K562 (cell line): ENCODE data around the gene SUV39H2. TPM values are rescaled to one million over a fixed set of nuclear protein-coding genes. Genes with fewer than 3 reads are reported as not detected.

Source experiments
- ADNP ChIP-seq: fragments of 200-800 bp; sonication (Bioruptor generic); IDR thresholded peaks from 2 replicates; pipeline ENCODE4 v1.6.1; 2016; ENCODE audit warnings: missing genetic modification characterization, missing compliant biosample characterization
- BACH1 ChIP-seq: fragments of 200-800 bp; sonication (Bioruptor generic); IDR thresholded peaks from 2 replicates; pipeline ENCODE4 v1.6.1; 2016; ENCODE audit warnings: missing genetic modification characterization, missing compliant biosample characterization
- BHLHE40 ChIP-seq: IDR thresholded peaks from 2 replicates; pipeline ENCODE4 v1.6.1; 2011; ENCODE audit warnings: low read length, improper control_type of control experiment
- CBX3 ChIP-seq, 2 experiments: IDR thresholded peaks; 1 replicate in 1 of 2; 2 replicates in 1 of 2; pipeline ENCODE4 v1.6.1; 2012; ENCODE audit warnings: inconsistent platforms in 2 of 2, low read length in 2 of 2, borderline replicate concordance in 1 of 2, control low read depth in 1 of 2
- CC2D1A ChIP-seq: fragments of 450-650 bp; IDR thresholded peaks from 2 replicates; pipeline ENCODE4 v1.6.1; 2017; ENCODE audit warnings: mild to moderate bottlenecking
- CSDE1 ChIP-seq, 2 experiments: fragments of 450-650 bp; IDR thresholded peaks; 2 replicates each; pipeline ENCODE4 v1.6.1; 2016; ENCODE audit warnings: mild to moderate bottlenecking in 1 of 2
- ESRRA ChIP-seq: fragments of 450-650 bp; IDR thresholded peaks from 2 replicates; pipeline ENCODE4 v1.6.1; 2014; ENCODE audit warnings: low read depth, mild to moderate bottlenecking, moderate library complexity, borderline replicate concordance
- FIP1L1 ChIP-seq: fragments of 200-400 bp; formaldehyde crosslinking; IDR thresholded peaks from 2 replicates; pipeline ENCODE4 v1.6.1; 2018; ENCODE audit warnings: mild to moderate bottlenecking, low read depth, low read length; ENCODE audit not compliant: poor library complexity, severe bottlenecking
- FOXA3 ChIP-seq, 2 experiments: fragments of 450-650 bp in 1 of 2; sonication (generic) in 1 of 2; formaldehyde crosslinking; IDR thresholded peaks in 1 of 2; conservative IDR thresholded peaks in 1 of 2; 2 replicates each; pipeline versions ENCODE4 v1.4.0 to v1.8.0; 2020 to 2022; ENCODE audit warnings: mild to moderate bottlenecking in 2 of 2, missing genetic modification reagents in 1 of 2
- GABPA ChIP-seq: fragments of 200-800 bp; sonication (Bioruptor generic); conservative IDR thresholded peaks from 2 replicates; pipeline ENCODE4 v1.6.1; 2016; ENCODE audit warnings: low read depth, missing genetic modification characterization, missing compliant biosample characterization
- HDAC1 ChIP-seq, 2 experiments: fragments of 450-650 bp; IDR thresholded peaks; 2 replicates each; pipeline ENCODE4 v1.6.1; 2016 to 2017; ENCODE audit warnings: inconsistent platforms in 1 of 2, mild to moderate bottlenecking in 1 of 2, moderate library complexity in 1 of 2
- HLTF ChIP-seq: fragments of 450-650 bp; IDR thresholded peaks from 2 replicates; pipeline ENCODE4 v1.6.1; 2016
- HNRNPL ChIP-seq: fragments of 200-400 bp; formaldehyde crosslinking; IDR thresholded peaks from 2 replicates; pipeline ENCODE4 v1.6.1; 2017; ENCODE audit warnings: low read depth, mild to moderate bottlenecking, low read length
- KLF10 ChIP-seq: fragments of 250-450 bp; sonication (Bioruptor Pico); IDR thresholded peaks from 2 replicates; pipeline ENCODE4 v1.6.1; 2021; ENCODE audit warnings: matching md5 sums
- MLLT1 ChIP-seq, 2 experiments: fragments of 450-650 bp; IDR thresholded peaks; 2 replicates each; pipeline ENCODE4 v1.6.1; 2016
- MTA1 ChIP-seq: fragments of 450-650 bp; IDR thresholded peaks from 2 replicates; pipeline ENCODE4 v1.6.1; 2017; ENCODE audit warnings: borderline replicate concordance
- MTA3 ChIP-seq: fragments of 450-650 bp; formaldehyde crosslinking; IDR thresholded peaks from 2 replicates; pipeline ENCODE4 v1.6.1; 2017; ENCODE audit warnings: mild to moderate bottlenecking, borderline replicate concordance
- MYNN ChIP-seq, 2 experiments: sonication (generic); formaldehyde crosslinking in 1 of 2; IDR thresholded peaks; 2 replicates each; pipeline versions ENCODE4 v1.5.0 to v1.6.1; 2016 to 2020; ENCODE audit warnings: antibody characterized with exemption in 1 of 2, missing genetic modification reagents in 1 of 2
- POLR2A ChIP-seq: fragments of 450-650 bp; conservative IDR thresholded peaks from 2 replicates; pipeline ENCODE4 v1.6.1; 2016
- PTBP1 ChIP-seq: fragments of 200-400 bp; formaldehyde crosslinking; IDR thresholded peaks from 2 replicates; pipeline ENCODE4 v1.6.1; 2017; ENCODE audit warnings: low read depth, low read length
- RNF2 ChIP-seq: sonication (generic); IDR thresholded peaks from 2 replicates; pipeline ENCODE4 v1.6.1; 2016
- SIN3B ChIP-seq: fragments of 450-650 bp; IDR thresholded peaks from 2 replicates; pipeline ENCODE4 v1.6.1; 2017; ENCODE audit warnings: low read depth, mild to moderate bottlenecking, moderate library complexity
- TCF7L2 ChIP-seq: fragments of 150-350 bp; IDR thresholded peaks from 2 replicates; pipeline ENCODE4 v1.6.1; 2016; ENCODE audit warnings: low read depth, mild to moderate bottlenecking, low read length, moderate library complexity
- WHSC1 ChIP-seq: IDR thresholded peaks from one replicate; pipeline ENCODE4 v1.6.1; 2012; ENCODE audit warnings: low read length, control low read depth, inconsistent platforms
- ZKSCAN8 ChIP-seq: fragments of 200-800 bp; sonication (Bioruptor generic); IDR thresholded peaks from 2 replicates; pipeline ENCODE4 v1.6.1; 2016; ENCODE audit warnings: missing genetic modification characterization, missing compliant biosample characterization
- ZNF143 ChIP-seq: sonication (generic); formaldehyde crosslinking; IDR thresholded peaks from 2 replicates; pipeline ENCODE4 v1.9.0; 2022; ENCODE audit warnings: mild to moderate bottlenecking, missing genetic modification reagents
- ZNF282 ChIP-seq: sonication (generic); formaldehyde crosslinking; IDR thresholded peaks from 2 replicates; pipeline ENCODE4 v1.8.1; 2023; ENCODE audit warnings: missing genetic modification reagents
- ZNF384 ChIP-seq: IDR thresholded peaks from 2 replicates; pipeline ENCODE4 v1.6.1; 2012; ENCODE audit warnings: low read depth, low read length, improper control_type of control experiment
- polyA plus RNA-seq, 8 experiments: library from polyadenylated mRNA; depleted of rRNA in 4 of 8; stranded (reverse) in 5 of 8; unstranded in 3 of 8; fragments of >200 nt; fragmentation: Nextera tagmentation in 2 of 8; fragmentation: Illumina TruSeq in 1 of 8; extraction: Ambion mirVana in 2 of 8; extraction: Trizol in 1 of 8; gene quantifications; 2 replicates each; pipeline versions ENCODE4 v1.2.1 to v1.2.3, GENCODE V29; 2011 to 2014; ENCODE audit warnings: inconsistent platforms in 1 of 8, missing spikeins in 1 of 8
- total RNA-seq, 7 experiments: library from RNA; depleted of rRNA in 6 of 7; stranded (reverse); fragments of >200 nt in 6 of 7; fragmentation: Illumina TruSeq in 2 of 7; extraction: Trizol in 2 of 7; gene quantifications; 2 replicates each; pipeline versions ENCODE4 v1.2.1 to v1.2.3, GENCODE V29; 2011 to 2021; ENCODE audit warnings: low replicate concordance in 1 of 7
- TF ChIP-seq, protein P1 (sequence below): sonication (generic); formaldehyde crosslinking; IDR thresholded peaks from 2 replicates; pipeline ENCODE4 v1.8.1; 2022; ENCODE audit warnings: missing genetic modification reagents
- TF ChIP-seq, protein P2 (sequence below): fragments of 200-800 bp; sonication (Bioruptor generic); IDR thresholded peaks from 2 replicates; pipeline ENCODE4 v1.6.1; 2017; ENCODE audit warnings: missing genetic modification characterization, missing compliant biosample characterization

The SUV39H2 gene
- total and polyA plus RNA-seq, 9 of the 15 experiments (the other 6 are each of a cell fraction or from before 2014, with no cell fraction given), result 24.1 to 54.3 (median 41.3) TPM

- TF ChIP-seq MLLT1 (IDR thresholded peaks at IDR 0.05) (no peak), TCF7L2 (no peak), RNF2 (0 out of 2 replicates have a peak, but pooled peaks have one; percentile 13), ADNP (no peak), KLF10 (CRISPR knock-in tag) (no peak), ZKSCAN8 (CRISPR knock-in tag) (no peak), CBX3 (IDR thresholded peaks at IDR 0.05; ENCODE audit: borderline replicate concordance in 1 of 2, low read length in 2 of 2) (peak in 1 of 2 experiments; percentile 89; a peak in 2 of 3 replicates), MTA1 (no peak), BACH1 (tag) (no peak), FOXA3 (CRISPR knock-in tag; conservative IDR thresholded peaks at IDR 0.05 in 1 of 2, IDR thresholded peaks at IDR 0.05 in 1 of 2) (no peak), GABPA (0 out of 2 replicates have a peak, but pooled peaks have one; percentile 33), SIN3B (no peak), ESRRA (peak; percentile 43; the same call in 1 of the 2 replicates), HDAC1 (IDR thresholded peaks at IDR 0.05) (0 out of 4 replicates have a peak, but pooled peaks of 1 of the 2 experiments have one; percentile 27), FIP1L1 (no peak), POLR2A (no peak), HNRNPL (no peak), ZNF384 (0 out of 2 replicates have a peak, but pooled peaks have one; percentile 14), WHSC1 (no peak), BHLHE40 (no peak), MYNN (IDR thresholded peaks at IDR 0.05) (no peak), MYNN (CRISPR knock-in tag; IDR thresholded peaks at IDR 0.05) (no peak), CSDE1 (IDR thresholded peaks at IDR 0.05) (no peak), ZNF143 (no peak), CC2D1A (peak; percentile 78; the same call in 1 of the 2 replicates), ZNF282 (CRISPR knock-in tag) (no peak), HLTF (no peak), PTBP1 (no peak), MTA3 (no peak; the same call in 1 of the 2 replicates)
- TF ChIP-seq, protein P1, sequence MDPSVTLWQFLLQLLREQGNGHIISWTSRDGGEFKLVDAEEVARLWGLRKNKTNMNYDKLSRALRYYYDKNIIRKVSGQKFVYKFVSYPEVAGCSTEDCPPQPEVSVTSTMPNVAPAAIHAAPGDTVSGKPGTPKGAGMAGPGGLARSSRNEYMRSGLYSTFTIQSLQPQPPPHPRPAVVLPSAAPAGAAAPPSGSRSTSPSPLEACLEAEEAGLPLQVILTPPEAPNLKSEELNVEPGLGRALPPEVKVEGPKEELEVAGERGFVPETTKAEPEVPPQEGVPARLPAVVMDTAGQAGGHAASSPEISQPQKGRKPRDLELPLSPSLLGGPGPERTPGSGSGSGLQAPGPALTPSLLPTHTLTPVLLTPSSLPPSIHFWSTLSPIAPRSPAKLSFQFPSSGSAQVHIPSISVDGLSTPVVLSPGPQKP (CRISPR knock-in tag), result no peak
- TF ChIP-seq, protein P2, sequence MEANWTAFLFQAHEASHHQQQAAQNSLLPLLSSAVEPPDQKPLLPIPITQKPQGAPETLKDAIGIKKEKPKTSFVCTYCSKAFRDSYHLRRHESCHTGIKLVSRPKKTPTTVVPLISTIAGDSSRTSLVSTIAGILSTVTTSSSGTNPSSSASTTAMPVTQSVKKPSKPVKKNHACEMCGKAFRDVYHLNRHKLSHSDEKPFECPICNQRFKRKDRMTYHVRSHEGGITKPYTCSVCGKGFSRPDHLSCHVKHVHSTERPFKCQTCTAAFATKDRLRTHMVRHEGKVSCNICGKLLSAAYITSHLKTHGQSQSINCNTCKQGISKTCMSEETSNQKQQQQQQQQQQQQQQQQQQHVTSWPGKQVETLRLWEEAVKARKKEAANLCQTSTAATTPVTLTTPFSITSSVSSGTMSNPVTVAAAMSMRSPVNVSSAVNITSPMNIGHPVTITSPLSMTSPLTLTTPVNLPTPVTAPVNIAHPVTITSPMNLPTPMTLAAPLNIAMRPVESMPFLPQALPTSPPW (CRISPR knock-in tag), result peak; percentile 38; the same call in 1 of the 2 replicates
Measured at GRCh38 chr10:14889318-14889717, 10.7 kb downstream of the SUV39H2 start (continued).
